ENCODE results near the gene KLHL22. TPM values are rescaled to one million over a fixed set of nuclear protein-coding genes. Genes with fewer than 3 reads are reported as not detected.
"Not testable (repeated sequence)": the region's sequence is repeated elsewhere in the genome, so short reads cannot be mapped to it uniquely, and the experiment has no call there.

KLHL22 gene
- total RNA-seq, 1 experiment from 2014 or later = 30.4 TPM

- DNase-seq (ENCODE audit: low spot score) = peak; percentile 71
- in situ Hi-C loops (cut with HindIII; ENCODE audit: low sequenced_read_pairs) = no loop called here
Measured at GRCh38 chr22:20456064-20456721, 39.4 kb downstream of the KLHL22 start.

GRCh38 chr22:20455709-20456063 lies 39.9 kb downstream of the KLHL22 start:
- in situ Hi-C loops (cut with HindIII; ENCODE audit: low sequenced_read_pairs) = no loop called here
- no peak for DNase-seq (ENCODE audit: low spot score)

GRCh38 chr22:20453222-20453621 lies 42.4 kb downstream of the KLHL22 start:
- in situ Hi-C loops (cut with HindIII; ENCODE audit: low sequenced_read_pairs) = no loop called here
- no peak for DNase-seq (ENCODE audit: low spot score)

GRCh38 chr22:20451920-20452319 lies 43.7 kb downstream of the KLHL22 start:
- in situ Hi-C loops (cut with HindIII; ENCODE audit: low sequenced_read_pairs) = no loop called here

GRCh38 chr22:20451129-20451778 lies 44.3 kb downstream of the KLHL22 start:
- in situ Hi-C loops (cut with HindIII; ENCODE audit: low sequenced_read_pairs) = not testable (repeated sequence)

More at GRCh38 chr22:20451920-20452319, 43.7 kb downstream of the KLHL22 start:
- DNase-seq (ENCODE audit: low spot score) = no peak

GRCh38 chr22:20450551-20450906 lies 45.1 kb downstream of the KLHL22 start:
- in situ Hi-C loops (cut with HindIII; ENCODE audit: low sequenced_read_pairs) = no loop called here
- DNase-seq (ENCODE audit: low spot score) = no peak

More at GRCh38 chr22:20451129-20451778, 44.3 kb downstream of the KLHL22 start:
- not testable (repeated sequence) for DNase-seq (ENCODE audit: low spot score)

GRCh38 chr22:20449819-20450550 lies 45.6 kb downstream of the KLHL22 start:
- no peak for DNase-seq (ENCODE audit: low spot score)
- in situ Hi-C loops (cut with HindIII; ENCODE audit: low sequenced_read_pairs) = no loop called here

- in situ Hi-C loops (cut with HindIII; ENCODE audit: low sequenced_read_pairs) = no loop called here
- DNase-seq (ENCODE audit: low spot score) = no peak
Measured at GRCh38 chr22:20448630-20449029, 47.0 kb downstream of the KLHL22 start.

- DNase-seq (ENCODE audit: low spot score) = no peak
- in situ Hi-C loops (cut with HindIII; ENCODE audit: low sequenced_read_pairs) = no loop called here
Measured at GRCh38 chr22:20446383-20446970, 49.1 kb downstream of the KLHL22 start.

- in situ Hi-C loops (cut with HindIII; ENCODE audit: low sequenced_read_pairs) = no loop called here
Measured at GRCh38 chr22:20444325-20444724, 51.3 kb downstream of the KLHL22 start.

GRCh38 chr22:20442485-20443284 lies 52.9 kb downstream of the KLHL22 start:
- in situ Hi-C loops (cut with HindIII; ENCODE audit: low sequenced_read_pairs) = no loop called here
- DNase-seq (ENCODE audit: low spot score) = no peak

More at GRCh38 chr22:20444325-20444724, 51.3 kb downstream of the KLHL22 start:
- no peak for DNase-seq (ENCODE audit: low spot score)

GRCh38 chr22:20441631-20442484 lies 53.7 kb downstream of the KLHL22 start:
- in situ Hi-C loops (cut with HindIII; ENCODE audit: low sequenced_read_pairs) = no loop called here
- DNase-seq (ENCODE audit: low spot score) = no peak

- in situ Hi-C loops (cut with HindIII; ENCODE audit: low sequenced_read_pairs) = no loop called here
- DNase-seq (ENCODE audit: low spot score) = no peak
Measured at GRCh38 chr22:20440637-20441591, 54.7 kb downstream of the KLHL22 start.

- in situ Hi-C loops (cut with HindIII; ENCODE audit: low sequenced_read_pairs) = no loop called here
- DNase-seq (ENCODE audit: low spot score) = no peak
Measured at GRCh38 chr22:20439928-20440575, 55.5 kb downstream of the KLHL22 start.

GRCh38 chr22:20439556-20439927 lies 56.1 kb downstream of the KLHL22 start:
- in situ Hi-C loops (cut with HindIII; ENCODE audit: low sequenced_read_pairs) = no loop called here
- no peak for DNase-seq (ENCODE audit: low spot score)

GRCh38 chr22:20438678-20439492 lies 56.7 kb downstream of the KLHL22 start:
- DNase-seq (ENCODE audit: low spot score) = no peak
- in situ Hi-C loops (cut with HindIII; ENCODE audit: low sequenced_read_pairs) = no loop called here
